ENCODE results near the gene ABLIM1. TPM values are rescaled to one million over a fixed set of nuclear protein-coding genes. Genes with fewer than 3 reads are reported as not detected.

Gene ABLIM1
- total and polyA plus RNA-seq, 10 donors, result 11.0 to 59.4 (median 38.7) TPM

- Histone ChIP-seq H3K4me1 (no peaks in the 10 kb centered on the region), H3K27ac (no peak overlapping the region), H3K9me3 (no peaks in the 10 kb centered on the region), H3K4me3 (no peak overlapping the region), H3K27me3 (replicated peaks in 1 of 7) (no peaks in the 10 kb centered on the region), H3K36me3 (no peaks in the 10 kb centered on the region)
- no peak for DNase-seq
- intact Hi-C loops (cut with DNase I; ENCODE audit: low total_unique reads), result no loop called here
- TF ChIP-seq CTCF (IDR thresholded peaks at IDR 0.05 in 8 of 11, conservative IDR thresholded peaks at IDR 0.05 in 3 of 11) (no peak), POLR2AphosphoS5 (IDR thresholded peaks at IDR 0.05) (no peak), POLR2A (IDR thresholded peaks at IDR 0.05) (no peak)
- 89 to 99% (median 96%) methylated on average over 7 of the region's 7 CpGs for WGBS, 5 donors
Measured at GRCh38 chr10:114655671-114656070, 2.4 kb downstream of the ABLIM1 start.

GRCh38 chr10:114654822-114655575, 3.1 kb downstream of the ABLIM1 start:
- no peak for TF ChIP-seq CTCF (IDR thresholded peaks at IDR 0.05 in 8 of 11, conservative IDR thresholded peaks at IDR 0.05 in 3 of 11)
- no peak for TF ChIP-seq POLR2AphosphoS5 (IDR thresholded peaks at IDR 0.05)
- TF ChIP-seq POLR2A (IDR thresholded peaks at IDR 0.05), result no peak
- DNase-seq, result no peak
- intact Hi-C loops (cut with DNase I; ENCODE audit: low total_unique reads), result no loop called here
- WGBS, 5 donors, result 87 to 91% (median 88%) methylated on average over 3 of the region's 3 CpGs
- Histone ChIP-seq H3K27ac (no peak overlapping the region), H3K4me3 (no peak overlapping the region), H3K4me1 (no peaks in the 10 kb centered on the region), H3K27me3 (replicated peaks in 1 of 7) (no peaks in the 10 kb centered on the region), H3K36me3 (no peaks in the 10 kb centered on the region), H3K9me3 (no peaks in the 10 kb centered on the region)

GRCh38 chr10:114653926-114654325, 4.1 kb downstream of the ABLIM1 start:
- Histone ChIP-seq H3K4me1 (no peaks in the 10 kb centered on the region), H3K36me3 (no peaks in the 10 kb centered on the region), H3K9me3 (no peaks in the 10 kb centered on the region), H3K4me3 (no peak overlapping the region), H3K27ac (no peak overlapping the region), H3K27me3 (replicated peaks in 1 of 7) (no peaks in the 10 kb centered on the region)
- DNase-seq, result no peak
- TF ChIP-seq POLR2A (IDR thresholded peaks at IDR 0.05) (no peak), POLR2AphosphoS5 (IDR thresholded peaks at IDR 0.05) (no peak), CTCF (IDR thresholded peaks at IDR 0.05 in 8 of 11, conservative IDR thresholded peaks at IDR 0.05 in 3 of 11) (no peak)
- intact Hi-C loops (cut with DNase I; ENCODE audit: low total_unique reads), result no loop called here
- 66 to 76% (median 68%) methylated on average over 4 of the region's 4 CpGs for WGBS, 5 donors

GRCh38 chr10:114652402-114653368, 5.4 kb downstream of the ABLIM1 start:
- no peaks in the 10 kb centered on the region for H3K9me3 ChIP-seq
- intact Hi-C loops (cut with DNase I; ENCODE audit: low total_unique reads), result no loop called here
- no peak overlapping the region for H3K4me3 ChIP-seq
- WGBS, 5 donors, result 74 to 81% (median 78%) methylated on average over 10 of the region's 10 CpGs
- no peaks in the 10 kb centered on the region for H3K27me3 ChIP-seq (replicated peaks in 1 of 7)
- no peak for DNase-seq
- TF ChIP-seq POLR2A (IDR thresholded peaks at IDR 0.05) (no peak), POLR2AphosphoS5 (IDR thresholded peaks at IDR 0.05) (no peak), CTCF (IDR thresholded peaks at IDR 0.05 in 8 of 11, conservative IDR thresholded peaks at IDR 0.05 in 3 of 11) (no peak)
- no peak overlapping the region for H3K27ac ChIP-seq
- no peaks in the 10 kb centered on the region for H3K4me1 ChIP-seq
- no peaks in the 10 kb centered on the region for H3K36me3 ChIP-seq
